ENCODE measurements around the gene IMMP1L. TPM values are rescaled to one million over a fixed set of nuclear protein-coding genes. Genes with fewer than 3 reads are reported as not detected.

IMMP1L gene
- 12.4 TPM for total RNA-seq
- long read RNA-seq, partial matches to known transcripts: 0 of 4 reads
- long read RNA-seq, other reads (novel, unspliced or antisense): 3 of 4 reads

- peak within 1 kb of the TSS; percentile 89 for H3K27ac ChIP-seq
- intact Hi-C loops (cut with DNase I): no loop called here
- DNase-seq (peak; percentile 96), ATAC-seq (peak; percentile 100)
- TF ChIP-seq CTCF (IDR thresholded peaks at IDR 0.05): no peak
- no peaks in the 10 kb centered on the region for H3K27me3 ChIP-seq
- no peaks in the 10 kb centered on the region for H3K9me3 ChIP-seq
- peak within 1 kb of the TSS; percentile 83 for H3K4me3 ChIP-seq
- peaks cover 17% of the 10 kb centered on the region for H3K4me1 ChIP-seq
- no peaks in the 10 kb centered on the region for H3K36me3 ChIP-seq
Measured at GRCh38 chr11:31509429-31510345, at the start of gene IMMP1L, which contains the start of gene ELP4. Gene IMMP1L, minus strand, starts transcription at chr11:31509622. Its CDS starts 46,346 bp downstream, at chr11:31463276. Gene ELP4, plus strand, starts transcription at chr11:31509767. Its CDS starts 18 bp downstream, at chr11:31509785.

- no peak for ATAC-seq
- no peaks in the 10 kb centered on the region for H3K27me3 ChIP-seq
- no peak overlapping the region for H3K4me3 ChIP-seq
- TF ChIP-seq CTCF (IDR thresholded peaks at IDR 0.05): no peak
- H3K36me3 ChIP-seq: no peaks in the 10 kb centered on the region
- peaks cover 4% of the 10 kb centered on the region for H3K4me1 ChIP-seq
- no peaks in the 10 kb centered on the region for H3K9me3 ChIP-seq
- DNase-seq: no peak
- intact Hi-C loops (cut with DNase I): no loop called here
- no peak overlapping the region for H3K27ac ChIP-seq
Measured at GRCh38 chr11:31558001-31558400, 48.6 kb upstream of the IMMP1L start.

- Histone ChIP-seq H3K4me1 (peaks cover 4% of the 10 kb centered on the region), H3K9me3 (no peaks in the 10 kb centered on the region), H3K27ac (no peak overlapping the region), H3K27me3 (no peaks in the 10 kb centered on the region), H3K36me3 (no peaks in the 10 kb centered on the region), H3K4me3 (no peak overlapping the region)
- ATAC-seq: no peak
- DNase-seq: no peak
- no peak for TF ChIP-seq CTCF (IDR thresholded peaks at IDR 0.05)
- intact Hi-C loops (cut with DNase I): no loop called here
Measured at GRCh38 chr11:31555938-31556337, 46.5 kb upstream of the IMMP1L start.

- no peak overlapping the region for H3K4me3 ChIP-seq
- no peak overlapping the region for H3K27ac ChIP-seq
- no peaks in the 10 kb centered on the region for H3K36me3 ChIP-seq
- intact Hi-C loops (cut with DNase I): no loop called here
- no peaks in the 10 kb centered on the region for H3K27me3 ChIP-seq
- ATAC-seq (no peak), DNase-seq (no peak)
- H3K9me3 ChIP-seq: no peaks in the 10 kb centered on the region
- no peak for TF ChIP-seq CTCF (IDR thresholded peaks at IDR 0.05)
- H3K4me1 ChIP-seq: no peaks in the 10 kb centered on the region
Measured at GRCh38 chr11:31542862-31543261, 33.4 kb upstream of the IMMP1L start.

GRCh38 chr11:31535479-31535878 is 26.1 kb upstream of the IMMP1L start:
- Histone ChIP-seq H3K27me3 (no peaks in the 10 kb centered on the region), H3K4me3 (no peak overlapping the region), H3K9me3 (no peaks in the 10 kb centered on the region), H3K36me3 (no peaks in the 10 kb centered on the region), H3K27ac (no peak overlapping the region), H3K4me1 (no peaks in the 10 kb centered on the region)
- no peak for TF ChIP-seq CTCF (IDR thresholded peaks at IDR 0.05)
- intact Hi-C loops (cut with DNase I): no loop called here
- no peak for ATAC-seq
- no peak for DNase-seq

All from upper lobe of right lung (tissue), 1 donor.